HG02798 (cell line): ENCODE results near the gene TAP2.

Experiments used
- ATAC-seq: cut with Tn5 transposase; IDR thresholded peaks from one replicate; pipeline ENCODE4 v1.9.1; 2021; ENCODE audit warnings: mild to moderate bottlenecking; ENCODE audit not compliant: unreplicated experiment, poor library complexity

TAP2 gene

GRCh38 chr6:32854376-32855178 is 16.0 kb upstream of the TAP2 start:
- peak; percentile 8 for ATAC-seq

GRCh38 chr6:32853541-32854375 is 15.2 kb upstream of the TAP2 start, which contains the start of the genes PSMB9 and TAP1:
TSS of gene PSMB9 (plus strand) at chr6:32854192. CDS start at chr6:32854230, 38 bp downstream.
TSS of gene TAP1 (minus strand) at chr6:32853704. CDS start at chr6:32853636, 68 bp downstream.
- peak; percentile 88 for ATAC-seq

- peak; percentile 18 for ATAC-seq
Measured at GRCh38 chr6:32852844-32853540, 14.5 kb upstream of the TAP2 start.

- no peak for ATAC-seq
Measured at GRCh38 chr6:32852018-32852843, 13.7 kb upstream of the TAP2 start.

GRCh38 chr6:32851025-32851424 is 12.5 kb upstream of the TAP2 start:
- no peak for ATAC-seq

- no peak for ATAC-seq
Measured at GRCh38 chr6:32849126-32849525, 10.6 kb upstream of the TAP2 start.

- no peak for ATAC-seq
Measured at GRCh38 chr6:32847795-32848194, 9.3 kb upstream of the TAP2 start.

GRCh38 chr6:32847004-32847403 is 8.5 kb upstream of the TAP2 start:
- no peak for ATAC-seq

GRCh38 chr6:32845384-32845884 is 6.9 kb upstream of the TAP2 start:
- no peak for ATAC-seq

GRCh38 chr6:32844839-32845383 is 6.4 kb upstream of the TAP2 start:
- ATAC-seq, result no peak

GRCh38 chr6:32843979-32844838 is 5.7 kb upstream of the TAP2 start, which contains the start of gene PSMB8:
TSS of gene PSMB8 (minus strand) at chr6:32844047. CDS start at chr6:32843996, 51 bp downstream.
- peak; percentile 82 for ATAC-seq

- ATAC-seq, result no peak
Measured at GRCh38 chr6:32843331-32843978, 4.9 kb upstream of the TAP2 start.

- ATAC-seq, result no peak
Measured at GRCh38 chr6:32842690-32843089, 4.2 kb upstream of the TAP2 start.

GRCh38 chr6:32842021-32842650 is 3.6 kb upstream of the TAP2 start:
- no peak for ATAC-seq

- ATAC-seq, result no peak
Measured at GRCh38 chr6:32840604-32841246, 2.2 kb upstream of the TAP2 start.

- no peak for ATAC-seq
Measured at GRCh38 chr6:32839356-32839755, 817 bp upstream of the TAP2 start.

- ATAC-seq, result no peak
Measured at GRCh38 chr6:32837651-32838113, 857 bp downstream of the TAP2 start.
